ENCODE measurements around the gene CAPZB. TPM values are rescaled to one million over a fixed set of nuclear protein-coding genes. Genes with fewer than 3 reads are reported as not detected.
A peak's percentile ranks its signal among the peaks of the same experiment; 100 is the strongest.

Gene CAPZB
- total and polyA plus RNA-seq, 2 of the 4 experiments (the other 2 are of a cell fraction) = 216 to 304 TPM

GRCh38 chr1:19342894-19343616, 142.3 kb downstream of the CAPZB start:
- Histone ChIP-seq H2AK9ac (replicated peaks; ENCODE audit: low read depth, low read length, poor library complexity) (peak overlapping the region; percentile 40), H3K9me3 (ENCODE audit: control insufficient read depth, insufficient read depth, low read length) (no peaks in the 10 kb centered on the region), H3K4me3 (ENCODE audit: insufficient read depth, low read depth, low read length) (no peak overlapping the region), H2AFZ (replicated peaks; ENCODE audit: low read length, poor library complexity) (no peak overlapping the region), H3K9ac (ENCODE audit: low read depth, low read length) (no peak overlapping the region), H3K27ac (ENCODE audit: insufficient read depth, low read length) (no peak overlapping the region), H4K20me1 (ENCODE audit: insufficient read depth, low read length) (peaks cover 39% of the 10 kb centered on the region), H4K8ac (ENCODE audit: low read depth in 2 of 2, low read length in 2 of 2) (no peak overlapping the region), H3K9me1 (ENCODE audit: insufficient read depth, low read length) (peaks cover 6% of the 10 kb centered on the region; the same call in 1 of the 2 replicates), H3K18ac (ENCODE audit: low read depth, low read length) (no peak overlapping the region), H3K27me3 (ENCODE audit: control insufficient read depth, insufficient read depth, low read length) (no peaks in the 10 kb centered on the region), H2BK15ac (ENCODE audit: low read depth, low read length) (no peak overlapping the region), H2BK120ac (ENCODE audit: low read depth, low read length) (no peak overlapping the region), H2BK20ac (ENCODE audit: low read depth, low read length) (no peak overlapping the region), H4K5ac (ENCODE audit: low read depth, low read length) (no peak overlapping the region), H3K79me1 (ENCODE audit: low read depth in 1 of 2, low read length in 2 of 2) (peaks cover 13 to 41% of the 10 kb centered on the region in 2 experiments), H2AK5ac (ENCODE audit: low read depth, low read length) (no peak overlapping the region), H3K4ac (ENCODE audit: low read depth, low read length) (no peak overlapping the region), H3K4me1 (ENCODE audit: control insufficient read depth, insufficient read depth, low read length) (no peaks in the 10 kb centered on the region), H2BK5ac (ENCODE audit: low read depth, low read length, poor library complexity, severe bottlenecking) (no peak overlapping the region), H3K56ac (ENCODE audit: extremely low read depth, insufficient read depth, low read length) (no peak overlapping the region), H4K91ac (ENCODE audit: insufficient read depth, low read depth, low read length) (no peak overlapping the region), H3K4me2 (ENCODE audit: low read depth, low read length) (no peak overlapping the region), H3K36me3 (ENCODE audit: control insufficient read depth, insufficient read depth, low read length) (peaks cover 75% of the 10 kb centered on the region), H3K14ac (replicated peaks; ENCODE audit: low read depth, low read length) (no peak overlapping the region), H3K23ac (ENCODE audit: low read depth, low read length) (no peak overlapping the region)
- dilution Hi-C loops (cut with HindIII; ENCODE audit: low sequenced_read_pairs, unreplicated experiment) (no loop called here), intact Hi-C loops (cut with micrococcal nuclease) (no loop called here), in situ Hi-C loops (cut with MboI; ENCODE audit: low sequenced_read_pairs) (loop anchor here (5.0 kb wide), 1 partner anchor 304 kb away; no protein-coding TSS in a partner anchor)
- 81% methylated on average over 14 of the region's 33 CpGs; no CpG with 5 or more reads in 1 of the 2 experiments for WGBS, 2 experiments (ENCODE audit: extremely low coverage in 2 of 2, insufficient read length in 1 of 2)
- CTCF ChIA-PET = interaction anchor here (1.3 kb wide), 1 partner anchor 308 kb away, joined by 6 read pairs; no protein-coding TSS in a partner anchor
- BruUV-seq (replicated peaks) = no TSS peak
- no peak for DNase-seq
- ATAC-seq (ENCODE audit: low read depth) = no peak
- TF ChIP-seq RFX5 (IDR thresholded peaks at IDR 0.05; ENCODE audit: low read depth, low read length) = no peak
- TF ChIP-seq MXI1 (IDR thresholded peaks at IDR 0.05; ENCODE audit: borderline replicate concordance, low read depth, low read length) = no peak
- TF ChIP-seq RAD21 (IDR thresholded peaks at IDR 0.05; ENCODE audit: low read length) = no peak
- TF ChIP-seq CTCF (conservative IDR thresholded peaks at IDR 0.05; ENCODE audit: low read depth, low read length) = no peak
- TF ChIP-seq POLR2A (IDR thresholded peaks at IDR 0.05; ENCODE audit: low read depth, low read length) = no peak
- TF ChIP-seq CEBPB (IDR thresholded peaks at IDR 0.05; ENCODE audit: low read depth, low read length) = no peak
- TF ChIP-seq ELK1 (IDR thresholded peaks at IDR 0.05; ENCODE audit: borderline replicate concordance, low read depth, low read length) = no peak
- no peak for TF ChIP-seq CHD1 (IDR thresholded peaks at IDR 0.05; ENCODE audit: low read depth, low read length)
- no peak for TF ChIP-seq SMC3 (IDR thresholded peaks at IDR 0.05; ENCODE audit: low read depth, low read length)
- TF ChIP-seq USF2 (IDR thresholded peaks at IDR 0.05; ENCODE audit: low read depth, low read length) = no peak
- TF ChIP-seq MAFK (IDR thresholded peaks at IDR 0.05; ENCODE audit: low read depth, low read length) = no peak
- TF ChIP-seq BHLHE40 (IDR thresholded peaks at IDR 0.05; ENCODE audit: low read depth, low read length) = no peak
- no peak for TF ChIP-seq FOS (IDR thresholded peaks at IDR 0.05; ENCODE audit: low read depth, low read length)
- TF ChIP-seq MAZ (IDR thresholded peaks at IDR 0.05; ENCODE audit: borderline replicate concordance, low read depth, low read length) = no peak
- no peak for TF ChIP-seq RCOR1 (IDR thresholded peaks at IDR 0.05; ENCODE audit: insufficient replicate concordance, low read length)
- POLR2A ChIA-PET (ENCODE audit: unreplicated experiment) = no interaction called here
